Endothelial cell of umbilical vein (primary cell): ENCODE measurements around the gene PRF1. TPM values are rescaled to one million over a fixed set of nuclear protein-coding genes. Genes with fewer than 3 reads are reported as not detected.

Experiments
- BruUV-seq: library from RNA; stranded (reverse); fragments of 400-500 nt; replicated peaks from 2 replicates; lab custom pipeline; 2021; lab: Mats Ljungman, UMichigan
- CTCF ChIA-PET: fragments of 300-600, 350-600 bp; sonication (Branson Sonifier 250); formaldehyde crosslinking; loops from one replicate; lab custom pipeline; 2021; ENCODE audit warnings: antibody characterized with exemption, inconsistent platforms; lab: Charles Lee
- POLR2A ChIA-PET: fragments of 300-600, 350-600 bp; sonication (Branson Sonifier 250); formaldehyde crosslinking; loops from one replicate; lab custom pipeline; 2021; ENCODE audit warnings: antibody characterized with exemption, inconsistent platforms; lab: Charles Lee
- DNase-seq: peaks from one replicate; pipeline ENCODE4 v3.0.0-alpha.2; 2011; ENCODE audit warnings: low read depth, low spot score
- FAIRE-seq: peaks from 2 replicates; lab custom pipeline; 2011; peaks lifted over from hg19 to GRCh38; lab: Jason Lieb, UNC
- H2AFZ ChIP-seq: 2 replicates; pipeline ENCODE4 v1.6.0; 2012; ENCODE audit warnings: low read depth, low read length, control low read depth, inconsistent platforms
- H3K27ac ChIP-seq: 2 replicates; pipeline ENCODE4 v1.5.1; 2011; ENCODE audit warnings: low read depth, mild to moderate bottlenecking, control low read depth, low read length, moderate library complexity; ENCODE audit not compliant: insufficient read depth
- H3K27me3 ChIP-seq, 2 experiments: 2 replicates each; pipeline versions ENCODE4 v1.6.0 to v1.6.1; 2011; ENCODE audit warnings: low read length in 2 of 2, mixed read lengths in 1 of 2; ENCODE audit not compliant: control insufficient read depth in 2 of 2, insufficient read depth in 2 of 2
- H3K36me3 ChIP-seq, 2 experiments: 2 replicates in 1 of 2; 3 replicates in 1 of 2; pipeline ENCODE4 v1.5.1; 2011; ENCODE audit warnings: low read length in 2 of 2, mild to moderate bottlenecking in 1 of 2, moderate library complexity in 1 of 2; ENCODE audit not compliant: control insufficient read depth in 2 of 2, insufficient read depth in 2 of 2; ENCODE audit errors: extremely low read depth in 1 of 2
- H3K4me1 ChIP-seq: 3 replicates; pipeline ENCODE4 v1.5.1; 2011; ENCODE audit warnings: mild to moderate bottlenecking, low read length; ENCODE audit not compliant: control insufficient read depth, insufficient read depth; ENCODE audit errors: extremely low read depth
- H3K4me2 ChIP-seq: 2 replicates; pipeline ENCODE4 v1.6.1; 2011; ENCODE audit warnings: low read length, control low read depth, mixed read lengths; ENCODE audit not compliant: insufficient read depth
- H3K4me3 ChIP-seq, 3 experiments: fragments of 200-600 bp in 1 of 3; sonication (generic), shearing (Covaris generic) in 1 of 3; replicated peaks in 1 of 3; 2 replicates each; pipeline ENCODE4 v1.5.1; 2011 to 2016; ENCODE audit warnings: control low read depth in 3 of 3, low read length in 3 of 3, mild to moderate bottlenecking in 2 of 3, inconsistent platforms in 1 of 3, low read depth in 1 of 3, moderate library complexity in 1 of 3; ENCODE audit not compliant: insufficient read depth in 1 of 3
- H3K79me2 ChIP-seq: 2 replicates; pipeline ENCODE4 v1.6.0; 2012; ENCODE audit warnings: low read length, inconsistent platforms; ENCODE audit not compliant: control insufficient read depth, insufficient read depth
- H3K9ac ChIP-seq: replicated peaks from 2 replicates; pipeline ENCODE3; 2011; ENCODE audit warnings: low read length, control low read depth; ENCODE audit not compliant: insufficient read depth; ENCODE audit errors: extremely low read depth
- H3K9me1 ChIP-seq: replicated peaks from 3 replicates; pipeline ENCODE4 v1.6.0; 2011; ENCODE audit warnings: mild to moderate bottlenecking, low read length; ENCODE audit not compliant: control insufficient read depth, insufficient read depth; ENCODE audit errors: extremely low read depth
- H3K9me3 ChIP-seq: replicated peaks from 2 replicates; pipeline ENCODE4 v1.5.1; 2012; ENCODE audit warnings: low read length, inconsistent platforms; ENCODE audit not compliant: control insufficient read depth, insufficient read depth
- H4K20me1 ChIP-seq: replicated peaks from 2 replicates; pipeline ENCODE3; 2011; ENCODE audit warnings: mild to moderate bottlenecking, low read length; ENCODE audit not compliant: control insufficient read depth, insufficient read depth; ENCODE audit errors: extremely low read depth
- EZH2 ChIP-seq: IDR thresholded peaks from 2 replicates; pipeline ENCODE4 v1.6.1; 2012; ENCODE audit warnings: borderline replicate concordance, low read depth, mild to moderate bottlenecking, moderate library complexity, low read length, inconsistent platforms; ENCODE audit not compliant: severe bottlenecking
- FOS ChIP-seq: IDR thresholded peaks from 2 replicates; pipeline ENCODE4 v1.6.1; 2011; ENCODE audit warnings: mild to moderate bottlenecking, low read length, moderate library complexity, borderline replicate concordance; ENCODE audit not compliant: insufficient read depth
- GATA2 ChIP-seq: IDR thresholded peaks from 2 replicates; pipeline ENCODE4 v1.7.0; 2011; ENCODE audit warnings: low read depth, mild to moderate bottlenecking, moderate library complexity, mixed read lengths, low read length; ENCODE audit not compliant: insufficient read length, insufficient read depth
- MYC ChIP-seq: IDR thresholded peaks from one replicate; pipeline ENCODE4 v1.6.1; 2011; ENCODE audit warnings: mild to moderate bottlenecking, low read depth, low read length
- POLR2A ChIP-seq: IDR thresholded peaks from 2 replicates; pipeline ENCODE4 v1.6.1; 2012; ENCODE audit warnings: low read depth, mild to moderate bottlenecking, control low read depth, low read length
- POLR2AphosphoS5 ChIP-seq: IDR thresholded peaks from 2 replicates; pipeline ENCODE4 v1.6.1; 2012; ENCODE audit warnings: low read depth, mild to moderate bottlenecking, control low read depth, low read length, moderate library complexity; ENCODE audit not compliant: insufficient read depth
- dilution Hi-C: fragments of 300-500 bp; cut with MboI; formaldehyde crosslinking; loops from one replicate; pipeline ENCODE4 v1.15.0; 2019; ENCODE audit warnings: low sequenced_read_pairs; ENCODE audit not compliant: extremely low pct_ligation_motif_present
- intact Hi-C: fragments of 100-400 bp; cut with micrococcal nuclease; formaldehyde crosslinking; loops from one replicate; pipeline ENCODE4 v1.10.0; 2022
- polyA plus RNA-seq, 4 experiments: library from polyadenylated mRNA; depleted of rRNA in 3 of 4; stranded (reverse) in 3 of 4; unstranded in 1 of 4; fragments of >200 nt; gene quantifications; 2 replicates each; pipeline versions ENCODE4 v1.2.1 to v1.2.3, GENCODE V29; 2011 to 2012; ENCODE audit warnings: missing spikeins in 1 of 4
- total RNA-seq: library from RNA; stranded (reverse); gene quantifications from 2 replicates; pipeline ENCODE4 v1.2.3, GENCODE V29; 2021
- TF ChIP-seq, protein P1 (sequence below): IDR thresholded peaks from 2 replicates; pipeline ENCODE4 v1.6.1; 2011; ENCODE audit not compliant: insufficient read depth, insufficient read length
- TF ChIP-seq, protein P2 (sequence below), 2 donors: IDR thresholded peaks; 1 replicate in 1 of 2; 2 replicates in 1 of 2; pipeline ENCODE4 v1.5.1; 2011; ENCODE audit warnings: low read length in 2 of 2, mild to moderate bottlenecking in 2 of 2, moderate library complexity in 2 of 2, control low read depth in 1 of 2, inconsistent platforms in 1 of 2, low read depth in 1 of 2; ENCODE audit not compliant: insufficient read depth in 1 of 2; ENCODE audit errors: extremely low read depth in 1 of 2

The PRF1 gene
- total and polyA plus RNA-seq, 2 donors (not counting 3 experiments of a cell fraction or from before 2014, with no cell fraction given) = not detected

DNA sequence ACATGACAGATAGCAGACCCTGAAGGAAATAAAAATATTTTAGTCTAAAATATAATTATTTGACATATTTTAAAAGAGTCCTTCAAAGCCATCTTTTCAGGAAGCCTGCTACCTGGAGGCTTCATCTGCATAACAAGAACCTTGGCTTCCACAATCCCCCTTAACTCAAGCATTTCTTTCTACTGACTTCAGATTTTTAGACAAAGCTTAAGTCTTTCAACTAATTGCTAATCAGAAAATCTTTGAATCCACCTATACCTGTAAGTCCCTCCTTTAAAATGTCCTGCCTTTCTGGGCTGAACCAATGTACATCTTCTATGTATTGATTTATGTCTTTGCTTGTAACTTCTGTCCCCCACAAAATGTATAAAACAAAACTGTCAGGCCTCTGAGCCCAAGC is 23.5 kb upstream of the PRF1 start:
- H3K79me2 ChIP-seq = no peaks in the 10 kb centered on the region
- FAIRE-seq = no peak
- H3K9ac ChIP-seq = no peak overlapping the region
- dilution Hi-C loops = no loop called here
- POLR2A ChIA-PET = no interaction called here
- H3K4me2 ChIP-seq = no peak overlapping the region
- BruUV-seq = no TSS peak
- DNase-seq = no peak
- no peak overlapping the region for H3K27ac ChIP-seq
- peaks cover 4 to 9% of the 10 kb centered on the region in 2 experiments for H3K27me3 ChIP-seq
- no peaks in the 10 kb centered on the region for H3K9me1 ChIP-seq
- intact Hi-C loops = no loop called here
- H3K36me3 ChIP-seq = no peaks in the 10 kb centered on the region
- no peak overlapping the region for H3K4me3 ChIP-seq
- CTCF ChIA-PET = no interaction called here
- H2AFZ ChIP-seq = no peak overlapping the region
- no peaks in the 10 kb centered on the region for H3K9me3 ChIP-seq
- H3K4me1 ChIP-seq = no peaks in the 10 kb centered on the region
- no peaks in the 10 kb centered on the region for H4K20me1 ChIP-seq
- TF ChIP-seq POLR2AphosphoS5 = no peak
- no peak for TF ChIP-seq POLR2A
- TF ChIP-seq, protein P1, sequence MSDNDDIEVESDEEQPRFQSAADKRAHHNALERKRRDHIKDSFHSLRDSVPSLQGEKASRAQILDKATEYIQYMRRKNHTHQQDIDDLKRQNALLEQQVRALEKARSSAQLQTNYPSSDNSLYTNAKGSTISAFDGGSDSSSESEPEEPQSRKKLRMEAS = no peak
- TF ChIP-seq EZH2 = no peak
- no peak for TF ChIP-seq GATA2
- TF ChIP-seq, protein P2, sequence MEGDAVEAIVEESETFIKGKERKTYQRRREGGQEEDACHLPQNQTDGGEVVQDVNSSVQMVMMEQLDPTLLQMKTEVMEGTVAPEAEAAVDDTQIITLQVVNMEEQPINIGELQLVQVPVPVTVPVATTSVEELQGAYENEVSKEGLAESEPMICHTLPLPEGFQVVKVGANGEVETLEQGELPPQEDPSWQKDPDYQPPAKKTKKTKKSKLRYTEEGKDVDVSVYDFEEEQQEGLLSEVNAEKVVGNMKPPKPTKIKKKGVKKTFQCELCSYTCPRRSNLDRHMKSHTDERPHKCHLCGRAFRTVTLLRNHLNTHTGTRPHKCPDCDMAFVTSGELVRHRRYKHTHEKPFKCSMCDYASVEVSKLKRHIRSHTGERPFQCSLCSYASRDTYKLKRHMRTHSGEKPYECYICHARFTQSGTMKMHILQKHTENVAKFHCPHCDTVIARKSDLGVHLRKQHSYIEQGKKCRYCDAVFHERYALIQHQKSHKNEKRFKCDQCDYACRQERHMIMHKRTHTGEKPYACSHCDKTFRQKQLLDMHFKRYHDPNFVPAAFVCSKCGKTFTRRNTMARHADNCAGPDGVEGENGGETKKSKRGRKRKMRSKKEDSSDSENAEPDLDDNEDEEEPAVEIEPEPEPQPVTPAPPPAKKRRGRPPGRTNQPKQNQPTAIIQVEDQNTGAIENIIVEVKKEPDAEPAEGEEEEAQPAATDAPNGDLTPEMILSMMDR (IDR thresholded peaks at IDR 0.05; ENCODE audit: extremely low read depth in 1 of 2, insufficient read depth in 1 of 2, low read depth in 1 of 2, low read length in 2 of 2) = no peak
- TF ChIP-seq FOS = no peak
- TF ChIP-seq MYC = no peak
